Measurements from ENCODE around the gene KNDC1.

DNA sequence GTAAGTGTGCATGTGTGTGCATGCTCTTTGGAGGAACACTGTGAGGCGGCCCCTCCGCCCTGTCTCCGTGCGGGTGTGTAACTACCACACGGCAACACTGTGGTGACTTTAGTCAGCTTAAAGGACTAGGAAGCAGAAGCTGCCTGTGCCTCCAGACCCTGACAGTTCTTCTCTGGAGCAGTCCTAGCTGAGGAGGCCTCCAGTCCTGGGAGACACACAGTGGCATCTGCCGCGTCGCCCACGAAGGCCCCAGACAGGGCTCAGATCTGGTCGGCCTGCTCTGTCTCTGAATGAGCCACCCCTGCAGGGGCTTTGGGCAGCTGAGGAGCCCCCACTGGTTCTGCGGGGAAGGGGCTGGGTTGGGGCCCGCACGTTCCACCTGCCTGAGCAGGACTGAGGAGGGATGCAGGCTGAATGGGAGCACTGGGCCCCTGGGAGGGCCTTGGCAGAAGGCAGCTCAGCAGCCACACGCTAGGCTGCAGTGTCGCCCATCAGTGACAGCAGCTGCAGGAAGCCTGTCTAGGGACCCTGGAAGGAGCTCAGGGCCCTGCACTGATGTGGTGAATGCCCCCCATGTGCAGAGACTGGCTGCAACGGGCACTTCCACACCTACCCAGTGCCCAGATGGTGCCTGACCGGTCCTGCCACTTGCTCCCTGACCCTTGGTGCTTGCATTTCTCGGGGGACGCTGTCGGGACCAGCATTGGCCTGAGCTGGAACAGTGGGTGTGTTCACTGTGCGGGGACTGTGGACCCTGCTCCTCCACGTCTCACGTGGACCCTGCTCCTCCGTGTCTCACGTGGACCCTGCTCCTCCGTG lies 27.3 kb upstream of the KNDC1 start:
- TF ChIP-seq, protein P1, sequence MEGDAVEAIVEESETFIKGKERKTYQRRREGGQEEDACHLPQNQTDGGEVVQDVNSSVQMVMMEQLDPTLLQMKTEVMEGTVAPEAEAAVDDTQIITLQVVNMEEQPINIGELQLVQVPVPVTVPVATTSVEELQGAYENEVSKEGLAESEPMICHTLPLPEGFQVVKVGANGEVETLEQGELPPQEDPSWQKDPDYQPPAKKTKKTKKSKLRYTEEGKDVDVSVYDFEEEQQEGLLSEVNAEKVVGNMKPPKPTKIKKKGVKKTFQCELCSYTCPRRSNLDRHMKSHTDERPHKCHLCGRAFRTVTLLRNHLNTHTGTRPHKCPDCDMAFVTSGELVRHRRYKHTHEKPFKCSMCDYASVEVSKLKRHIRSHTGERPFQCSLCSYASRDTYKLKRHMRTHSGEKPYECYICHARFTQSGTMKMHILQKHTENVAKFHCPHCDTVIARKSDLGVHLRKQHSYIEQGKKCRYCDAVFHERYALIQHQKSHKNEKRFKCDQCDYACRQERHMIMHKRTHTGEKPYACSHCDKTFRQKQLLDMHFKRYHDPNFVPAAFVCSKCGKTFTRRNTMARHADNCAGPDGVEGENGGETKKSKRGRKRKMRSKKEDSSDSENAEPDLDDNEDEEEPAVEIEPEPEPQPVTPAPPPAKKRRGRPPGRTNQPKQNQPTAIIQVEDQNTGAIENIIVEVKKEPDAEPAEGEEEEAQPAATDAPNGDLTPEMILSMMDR (IDR thresholded peaks at IDR 0.05), result no peak
- TF ChIP-seq POLR2A (IDR thresholded peaks at IDR 0.05), result no peak
- TF ChIP-seq POLR2AphosphoS5 (IDR thresholded peaks at IDR 0.05), result no peak
- no peak for TF ChIP-seq EP300 (IDR thresholded peaks at IDR 0.05)
